Anterior cingulate cortex (tissue), 58 donors: ENCODE results near the gene CADM2.
"Not testable (repeated sequence)": the region's sequence is repeated elsewhere in the genome, so short reads cannot be mapped to it uniquely, and the experiment has no call there.

Experiments used
- DNase-seq, 58 donors: peaks; one replicate each; lab custom pipeline; 2025; lab: John Stamatoyannopoulos, UW

CADM2 gene

GRCh38 chr3:85604641-85605040 is 645.9 kb downstream of the CADM2 start:
- DNase-seq: no peak

- DNase-seq: no peak
Measured at GRCh38 chr3:85605066-85605465, 646.3 kb downstream of the CADM2 start.

- no peak for DNase-seq
Measured at GRCh38 chr3:85626662-85627061, 667.9 kb downstream of the CADM2 start.

- no peak for DNase-seq
Measured at GRCh38 chr3:85627932-85628331, 669.1 kb downstream of the CADM2 start.

GRCh38 chr3:85631070-85631469 is 672.3 kb downstream of the CADM2 start:
- DNase-seq: no peak

GRCh38 chr3:85632921-85633320 is 674.1 kb downstream of the CADM2 start:
- no peak for DNase-seq

GRCh38 chr3:85652360-85652759 is 693.6 kb downstream of the CADM2 start:
- DNase-seq: peak in 1 of 58 donors; percentile 2

- DNase-seq: no peak
Measured at GRCh38 chr3:85660451-85660850, 701.7 kb downstream of the CADM2 start.

GRCh38 chr3:85662462-85662861 is 703.7 kb downstream of the CADM2 start:
- peak in 6 of 58 donors; percentile 1 to 56 (median 11) for DNase-seq

GRCh38 chr3:85667744-85668143 is 709.0 kb downstream of the CADM2 start:
- no peak for DNase-seq

GRCh38 chr3:85670634-85671205 is 711.9 kb downstream of the CADM2 start:
- DNase-seq: no peak

GRCh38 chr3:85672761-85673160 is 714.0 kb downstream of the CADM2 start:
- no peak for DNase-seq

- no peak for DNase-seq
Measured at GRCh38 chr3:85678713-85679112, 719.9 kb downstream of the CADM2 start.

- no peak for DNase-seq
Measured at GRCh38 chr3:85681906-85682305, 723.1 kb downstream of the CADM2 start.

- no peak for DNase-seq
Measured at GRCh38 chr3:85691196-85691595, 732.4 kb downstream of the CADM2 start.

- no peak for DNase-seq
Measured at GRCh38 chr3:85697156-85697555, 738.4 kb downstream of the CADM2 start.

GRCh38 chr3:85706130-85706529 is 747.3 kb downstream of the CADM2 start:
- no peak for DNase-seq

GRCh38 chr3:85708325-85708724 is 749.5 kb downstream of the CADM2 start:
- DNase-seq: not testable (repeated sequence)

GRCh38 chr3:85709346-85709892 is 750.6 kb downstream of the CADM2 start:
- DNase-seq: no peak

- DNase-seq: no peak
Measured at GRCh38 chr3:85710490-85710889, 751.7 kb downstream of the CADM2 start.

- DNase-seq: no peak
Measured at GRCh38 chr3:85721409-85722145, 762.8 kb downstream of the CADM2 start.

- no peak for DNase-seq
Measured at GRCh38 chr3:85725809-85726208, 767.0 kb downstream of the CADM2 start.
